ENCODE data around the gene ATP7B. TPM values are rescaled to one million over a fixed set of nuclear protein-coding genes. Genes with fewer than 3 reads are reported as not detected.

ATP7B gene
- 0.87 and 2.0 TPM in 2 replicates for total RNA-seq

DNA sequence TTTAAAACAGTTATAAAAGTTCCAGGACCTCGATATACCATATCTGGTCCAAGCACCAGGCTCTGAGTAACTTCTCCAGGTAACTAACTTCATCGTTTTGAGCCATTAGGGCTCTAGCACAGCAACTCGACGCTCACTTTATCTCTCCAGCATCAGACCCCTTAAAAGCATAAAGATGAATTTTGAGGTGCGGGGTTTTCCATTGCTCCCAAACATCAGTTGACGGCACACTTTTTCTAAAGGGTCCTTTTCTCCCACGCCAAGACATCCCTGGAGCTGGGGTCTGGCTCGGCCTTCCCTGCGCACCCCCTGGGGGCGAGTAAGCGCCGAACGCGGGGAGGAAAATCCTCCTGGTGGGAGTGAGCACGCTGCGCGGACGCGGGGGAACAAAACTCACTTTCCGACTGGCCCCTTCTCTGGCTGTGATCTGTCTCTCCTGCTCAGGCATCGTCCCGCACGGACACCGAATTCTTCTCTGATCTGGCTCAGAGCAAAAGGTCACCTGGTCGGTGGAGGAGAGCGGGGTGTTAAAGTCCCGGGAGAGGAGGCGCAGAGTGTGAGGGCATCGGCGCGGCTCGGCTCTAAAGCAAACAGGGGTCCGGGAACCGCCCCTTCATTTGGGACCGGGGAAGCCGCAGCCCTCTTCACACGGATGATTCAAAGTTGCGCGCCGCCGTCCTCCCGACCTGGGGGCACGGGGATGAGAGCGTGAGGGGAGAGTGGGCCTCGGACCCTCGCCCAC is at the start of gene ATP7B:
Gene ATP7B, minus strand, starts transcription at position 561 of the 742 bp plus-strand sequence. Its CDS starts 113 bp downstream, at position 448.

DNA sequence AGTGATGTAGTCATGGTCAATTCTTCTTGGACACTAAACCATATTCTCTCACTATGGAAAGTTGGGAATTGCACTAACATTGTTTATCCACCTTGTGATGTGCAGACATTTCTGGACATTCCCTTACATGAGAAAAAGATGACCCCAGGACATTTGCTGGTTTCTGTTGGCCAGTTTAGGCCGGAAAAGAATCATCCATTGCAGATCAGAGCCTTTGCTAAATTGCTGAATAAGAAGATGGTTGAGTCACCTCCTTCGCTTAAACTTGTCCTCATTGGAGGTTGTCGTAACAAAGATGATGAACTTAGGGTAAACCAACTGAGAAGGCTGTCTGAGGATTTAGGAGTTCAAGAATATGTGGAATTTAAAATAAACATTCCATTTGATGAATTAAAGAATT is 13.2 kb upstream of the ATP7B start, which contains the start of gene UTP14C:
Gene UTP14C, plus strand, starts transcription at position 211 of the 400 bp plus-strand sequence. CDS start 4,114 bp downstream, outside the sequence.

DNA sequence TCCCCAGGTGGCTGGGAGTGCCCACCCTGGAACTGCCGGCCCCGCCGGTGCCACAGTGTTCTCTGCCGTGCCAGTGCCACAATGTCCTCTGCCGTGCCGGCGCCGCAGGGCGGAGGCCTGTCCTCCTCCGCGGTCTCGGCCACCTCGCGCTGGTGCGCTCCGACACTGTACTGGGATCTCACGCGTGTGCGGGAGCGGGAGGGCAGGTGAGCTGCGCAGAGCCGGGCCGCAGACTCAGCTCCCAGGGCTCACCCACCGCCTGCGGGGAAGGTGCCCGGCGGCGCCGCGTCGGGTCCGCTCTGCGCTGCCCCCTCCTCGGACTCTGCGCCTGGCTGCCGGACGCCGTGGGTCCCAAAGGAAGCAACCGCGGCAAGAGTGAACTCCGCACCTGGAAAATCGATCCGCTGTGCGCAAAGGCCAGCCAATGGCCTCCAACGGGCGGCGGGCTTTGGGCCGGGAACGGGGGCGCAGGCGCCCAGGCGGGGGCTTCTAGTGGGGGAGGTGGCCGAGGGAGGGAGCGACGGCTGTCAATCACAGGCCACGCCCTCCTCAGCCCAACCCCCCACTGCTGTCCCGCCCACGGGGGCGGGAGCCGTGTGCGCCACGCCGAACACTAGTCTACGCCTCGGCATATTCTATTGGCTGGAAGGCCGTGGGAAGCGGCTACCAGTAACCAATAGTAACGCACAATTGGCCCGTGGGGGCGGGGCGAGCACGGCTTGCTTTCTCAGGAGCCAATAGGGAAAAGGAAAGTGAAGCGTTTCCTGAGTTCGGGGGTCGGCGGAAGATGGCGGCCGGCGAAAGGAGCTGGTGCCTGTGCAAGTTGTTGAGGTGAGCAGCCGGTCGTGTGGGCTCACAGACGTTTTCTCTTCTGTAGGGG is 622 bp upstream of the ATP7B start, which contains the start of gene ALG11:
Gene ALG11, plus strand, starts transcription at position 767 of the 880 bp plus-strand sequence. Its CDS starts 21 bp downstream, at position 788.

Other genes starting within 250 kb of the ATP7B start
- gene DHRS12, start 207.3 kb downstream of the ATP7B start, total RNA-seq: 2.9 and 3.3 TPM in 2 replicates
- not detected in 2 replicates for gene TMEM272, start 166.3 kb downstream of the ATP7B start, total RNA-seq
- gene CCDC70, start 149.5 kb downstream of the ATP7B start, total RNA-seq: not detected in 2 replicates
- gene ALG11, start 948 bp upstream of the ATP7B start, total RNA-seq: 15.7 and 30.3 TPM in 2 replicates
- 11.6 and 15.4 TPM in 2 replicates for gene UTP14C, start 13.2 kb upstream of the ATP7B start, total RNA-seq
- gene NEK5, start 117.6 kb upstream of the ATP7B start, total RNA-seq: under 0.01 TPM in 1 of 2 replicates, not detected in the other
- 5.8 and 22.1 TPM in 2 replicates for gene NEK3, start 148.1 kb upstream of the ATP7B start, total RNA-seq